ENCODE data around the gene KRTAP21-3. TPM values are rescaled to one million over a fixed set of nuclear protein-coding genes. Genes with fewer than 3 reads are reported as not detected.

Gene KRTAP21-3
- polyA plus RNA-seq, 4 donors, result not detected

- DNase-seq (ENCODE audit: low read depth in 4 of 4, low spot score in 3 of 4), result no peak
Measured at GRCh38 chr21:30668776-30669175, 49.8 kb downstream of the KRTAP21-3 start.

Other genes starting within 250 kb of the KRTAP21-3 start
- gene KRTAP19-1, start 238.4 kb downstream of the KRTAP21-3 start, polyA plus RNA-seq (ENCODE audit: insufficient read length in 4 of 4), result not detected
- not detected for gene KRTAP19-2, start 231.3 kb downstream of the KRTAP21-3 start, polyA plus RNA-seq (ENCODE audit: insufficient read length in 4 of 4)
- not detected for gene KRTAP19-3, start 226.8 kb downstream of the KRTAP21-3 start, polyA plus RNA-seq (ENCODE audit: insufficient read length in 4 of 4)
- gene KRTAP19-4, start 221.6 kb downstream of the KRTAP21-3 start, polyA plus RNA-seq (ENCODE audit: insufficient read length in 4 of 4), result not detected
- gene KRTAP19-5, start 216.6 kb downstream of the KRTAP21-3 start, polyA plus RNA-seq (ENCODE audit: insufficient read length in 4 of 4), result not detected
- not detected for gene KRTAP19-6, start 176.9 kb downstream of the KRTAP21-3 start, polyA plus RNA-seq (ENCODE audit: insufficient read length in 4 of 4)
- gene KRTAP19-7, start 157.5 kb downstream of the KRTAP21-3 start, polyA plus RNA-seq (ENCODE audit: insufficient read length in 4 of 4), result not detected
- not detected for gene KRTAP22-2, start 128.4 kb downstream of the KRTAP21-3 start, polyA plus RNA-seq (ENCODE audit: insufficient read length in 4 of 4)
- not detected for gene KRTAP6-3, start 126.3 kb downstream of the KRTAP21-3 start, polyA plus RNA-seq (ENCODE audit: insufficient read length in 4 of 4)
- not detected for gene KRTAP6-2, start 119.9 kb downstream of the KRTAP21-3 start, polyA plus RNA-seq (ENCODE audit: insufficient read length in 4 of 4)
- not detected for gene KRTAP22-1, start 117.7 kb downstream of the KRTAP21-3 start, polyA plus RNA-seq (ENCODE audit: insufficient read length in 4 of 4)
- not detected for gene KRTAP6-1, start 104.8 kb downstream of the KRTAP21-3 start, polyA plus RNA-seq (ENCODE audit: insufficient read length in 4 of 4)
- gene KRTAP20-1, start 102.4 kb downstream of the KRTAP21-3 start, polyA plus RNA-seq (ENCODE audit: insufficient read length in 4 of 4), result not detected
- not detected for gene KRTAP20-4, start 98.2 kb downstream of the KRTAP21-3 start, polyA plus RNA-seq (ENCODE audit: insufficient read length in 4 of 4)
- gene KRTAP20-2, start 83.6 kb downstream of the KRTAP21-3 start, polyA plus RNA-seq (ENCODE audit: insufficient read length in 4 of 4), result not detected
- not detected for gene KRTAP20-3, start 75.9 kb downstream of the KRTAP21-3 start, polyA plus RNA-seq (ENCODE audit: insufficient read length in 4 of 4)
- gene KRTAP21-2, start 28.5 kb upstream of the KRTAP21-3 start, polyA plus RNA-seq (ENCODE audit: insufficient read length in 4 of 4), result not detected
- gene KRTAP21-1, start 36.7 kb upstream of the KRTAP21-3 start, polyA plus RNA-seq (ENCODE audit: insufficient read length in 4 of 4), result not detected
- gene KRTAP8-1, start 94.5 kb upstream of the KRTAP21-3 start, polyA plus RNA-seq (ENCODE audit: insufficient read length in 4 of 4), result not detected
- not detected for gene KRTAP7-1, start 111.0 kb upstream of the KRTAP21-3 start, polyA plus RNA-seq (ENCODE audit: insufficient read length in 4 of 4)
- not detected for gene KRTAP11-1, start 162.8 kb upstream of the KRTAP21-3 start, polyA plus RNA-seq (ENCODE audit: insufficient read length in 4 of 4)